Measurements from ENCODE around the gene LINGO1.

The LINGO1 gene

GRCh38 chr15:77563623-77564156, 69.0 kb downstream of the LINGO1 start:
- DNase-seq (ENCODE audit: insufficient read length, low spot score) (no peak), FAIRE-seq (no peak)
- TF ChIP-seq TAF1 (IDR thresholded peaks at IDR 0.05; ENCODE audit: low read depth, low read length) (no peak), SPI1 (IDR thresholded peaks at IDR 0.05; ENCODE audit: low read depth, low read length) (no peak), POLR2AphosphoS5 (IDR thresholded peaks at IDR 0.05; ENCODE audit: low read depth, low read length) (no peak), POLR2A (IDR thresholded peaks at IDR 0.05; ENCODE audit: low read depth, low read length) (no peak)
